K562 treated with DMSO at 1 percent for 24 hours (cell line): Measurements from ENCODE around the gene GPR89A. TPM values are rescaled to one million over a fixed set of nuclear protein-coding genes. Genes with fewer than 3 reads are reported as not detected.

Source experiments
- total RNA-seq: library from RNA; unstranded; fragments of 300-600 nt; gene quantifications from 2 replicates; pipeline ENCODE4 v1.2.3, GENCODE V29; 2022; ENCODE audit warnings: low read depth; ENCODE audit not compliant: insufficient read depth

The GPR89A gene
- 10.8 and 11.8 TPM in 2 replicates for total RNA-seq

DNA sequence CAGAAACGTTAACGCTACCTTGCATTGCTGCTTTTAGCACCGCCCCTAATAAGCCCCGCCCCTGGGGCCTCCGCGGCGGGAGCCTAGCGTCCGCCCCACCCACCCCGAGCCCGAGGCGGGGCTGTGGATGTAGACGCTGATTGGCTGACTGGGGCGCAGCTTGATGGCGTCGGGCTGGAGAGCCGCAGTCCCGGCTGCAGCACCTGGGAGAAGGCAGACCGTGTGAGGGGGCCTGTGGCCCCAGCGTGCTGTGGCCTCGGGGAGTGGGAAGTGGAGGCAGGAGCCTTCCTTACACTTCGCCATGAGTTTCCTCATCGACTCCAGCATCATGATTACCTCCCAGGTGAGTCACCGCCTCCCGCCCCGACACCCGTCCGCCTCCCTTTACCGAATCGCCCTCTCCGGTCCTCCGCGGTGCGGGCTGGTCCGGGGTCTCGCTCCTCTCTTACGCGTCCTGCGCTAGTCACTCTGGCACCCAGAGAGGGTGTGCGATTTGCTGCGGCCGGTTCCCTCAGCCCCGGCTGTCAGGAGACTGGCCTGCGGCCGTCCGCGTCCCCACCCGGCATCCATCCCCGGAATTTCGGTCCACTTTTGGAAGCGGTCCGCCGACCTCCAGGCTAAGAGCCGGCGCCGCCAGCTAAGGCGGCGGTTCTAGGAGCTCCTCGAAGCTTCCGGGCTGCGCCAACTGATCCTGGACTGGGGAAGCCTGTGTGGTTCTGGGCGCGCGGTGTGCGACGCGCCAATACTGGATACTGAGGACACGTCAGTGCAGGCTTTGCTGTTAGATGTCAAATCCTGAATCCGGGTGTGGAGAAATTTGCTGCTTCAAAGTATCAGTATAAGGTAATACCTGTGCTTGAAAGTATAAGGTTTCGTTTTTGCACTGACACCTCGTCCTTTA lies at the start of gene GPR89A:
TSS of gene GPR89A (plus strand) at position 156 of the 901 bp plus-strand sequence. CDS start at position 302, 146 bp downstream.

DNA sequence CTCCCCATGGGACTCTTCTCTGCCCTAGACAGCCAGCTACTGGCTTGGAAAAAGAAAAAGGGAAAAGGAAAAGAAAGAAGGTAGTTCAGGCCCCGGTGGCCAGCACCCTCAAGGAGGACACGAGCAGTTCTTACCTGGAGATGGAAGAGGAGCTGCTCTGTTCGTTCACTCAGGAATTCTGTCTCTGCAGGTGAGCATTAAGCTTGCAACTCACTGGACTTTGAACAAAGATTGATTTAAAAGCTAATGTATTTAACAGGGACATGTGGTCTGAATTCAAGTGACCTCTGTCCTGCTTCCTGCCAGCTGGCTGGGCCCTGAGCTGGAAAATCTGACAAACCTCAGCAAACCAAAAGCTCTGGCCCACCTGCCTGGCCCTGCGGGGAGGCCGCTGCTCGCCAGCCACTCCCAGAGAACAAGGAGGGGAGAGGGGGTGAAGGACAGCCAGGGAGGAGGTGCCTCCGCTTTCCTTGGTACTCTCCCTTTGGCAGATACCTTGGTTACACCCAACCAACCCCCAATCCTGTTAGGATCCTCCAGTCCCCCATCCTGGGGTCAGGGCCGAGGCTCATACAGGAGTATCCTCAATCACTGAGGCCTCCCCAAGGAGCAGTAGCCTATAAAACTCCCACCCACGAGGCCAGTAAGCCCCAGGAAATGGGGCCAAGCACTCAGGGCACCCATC lies 99.5 kb downstream of the GPR89A start, which contains the start of gene PDZK1:
TSS of gene PDZK1 (minus strand) at position 186 of the 685 bp plus-strand sequence. CDS start 19,347 bp downstream, outside the sequence.

DNA sequence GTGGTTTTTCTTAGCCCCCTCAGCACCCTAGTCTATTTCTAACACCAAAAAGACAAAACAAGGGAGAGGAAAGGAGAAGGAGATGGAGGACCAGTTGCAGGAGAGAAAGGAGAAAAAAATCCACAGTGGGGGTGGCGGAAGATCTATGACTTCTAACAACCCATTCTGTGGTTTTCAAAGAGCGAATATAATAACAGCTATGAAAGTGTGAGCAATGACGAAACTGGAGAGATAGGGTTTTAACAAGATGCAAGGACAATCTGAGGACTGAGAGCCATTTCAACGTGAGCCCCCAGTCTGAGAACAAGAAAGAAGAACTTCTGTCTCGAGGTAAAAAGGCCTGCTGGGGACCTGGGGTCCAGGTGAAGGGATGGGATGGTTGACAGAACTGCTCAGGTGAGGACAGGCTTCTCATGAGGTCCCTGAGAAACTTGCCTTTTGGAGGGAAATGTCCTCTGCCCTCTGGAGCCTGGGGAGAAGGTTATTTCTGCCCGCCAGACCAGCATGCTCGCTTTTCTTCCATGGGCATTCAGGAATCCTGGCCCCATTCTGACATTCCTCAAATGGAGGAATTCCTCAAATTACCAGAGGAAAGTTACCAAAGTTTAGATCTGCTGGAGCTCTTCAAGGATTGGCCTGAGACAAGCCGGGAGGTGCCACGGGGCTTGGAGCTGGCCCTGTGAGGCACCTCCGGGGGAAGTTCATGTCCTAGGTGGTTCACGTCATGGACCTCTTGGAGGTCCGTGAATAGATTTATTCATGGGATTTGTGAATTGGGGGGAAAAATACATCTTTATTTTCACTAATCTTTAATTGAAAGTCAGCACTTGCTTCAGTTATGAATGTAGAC lies 111.7 kb downstream of the GPR89A start, which contains the start of gene CD160:
TSS of gene CD160 (plus strand) at position 270 of the 850 bp plus-strand sequence. CDS start 8,829 bp downstream, outside the sequence.

Other genes with a start within 250 kb of the GPR89A start
- gene NBPF20, start 182.4 kb upstream of the GPR89A start, total RNA-seq, result 1.8 and 1.9 TPM in 2 replicates
- 0.27 TPM in 1 of 2 replicates, not detected in the other for gene PDZK1, start 99.4 kb downstream of the GPR89A start, total RNA-seq
- gene CD160, start 111.5 kb downstream of the GPR89A start, total RNA-seq, result not detected in 2 replicates
- gene RNF115, start 216.1 kb downstream of the GPR89A start, total RNA-seq, result 6.0 and 6.1 TPM in 2 replicates
- 45.7 and 47.6 TPM in 2 replicates for gene POLR3C, start 216.2 kb downstream of the GPR89A start, total RNA-seq
- 9.2 and 10.1 TPM in 2 replicates for gene NUDT17, start 237.6 kb downstream of the GPR89A start, total RNA-seq